NCI-H1048 (cell line): Measurements from ENCODE around the gene VANGL2.
"Not testable (repeated sequence)": the region's sequence is repeated elsewhere in the genome, so short reads cannot be mapped to it uniquely, and the experiment has no call there.

ENCODE experiments used
- DNase-seq: peaks from one replicate; lab custom pipeline; 2025; lab: John Stamatoyannopoulos, UW

VANGL2 gene

DNA sequence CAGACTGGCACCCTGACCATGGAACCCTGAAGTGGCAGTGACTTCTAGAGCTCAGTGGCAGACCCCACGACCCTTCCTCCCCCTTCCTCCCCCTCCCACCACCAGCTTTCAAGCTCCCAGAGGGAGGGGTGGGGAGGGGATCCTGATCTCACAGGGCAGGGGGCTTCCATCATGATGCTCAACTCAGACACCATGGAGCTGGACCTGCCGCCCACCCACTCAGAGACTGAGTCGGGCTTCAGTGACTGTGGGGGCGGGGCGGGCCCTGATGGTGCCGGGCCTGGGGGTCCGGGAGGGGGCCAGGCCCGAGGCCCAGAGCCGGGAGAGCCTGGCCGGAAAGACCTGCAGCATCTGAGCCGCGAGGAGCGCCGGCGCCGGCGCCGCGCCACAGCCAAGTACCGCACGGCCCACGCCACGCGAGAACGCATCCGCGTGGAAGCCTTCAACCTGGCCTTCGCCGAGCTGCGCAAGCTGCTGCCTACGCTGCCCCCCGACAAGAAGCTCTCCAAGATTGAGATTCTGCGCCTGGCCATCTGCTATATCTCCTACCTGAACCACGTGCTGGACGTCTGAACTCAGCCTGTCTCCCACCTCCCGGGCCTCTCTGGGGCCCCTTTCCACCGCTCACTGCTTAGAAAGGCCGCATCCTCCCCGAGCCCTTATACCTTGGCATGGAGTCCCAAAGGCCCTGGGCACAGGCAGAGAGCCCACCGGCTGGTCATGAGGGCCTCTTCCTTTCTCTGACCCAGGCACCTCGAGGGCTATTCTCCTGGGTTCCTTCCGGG lies 29.6 kb upstream of the VANGL2 start:
- no peak for DNase-seq

DNA sequence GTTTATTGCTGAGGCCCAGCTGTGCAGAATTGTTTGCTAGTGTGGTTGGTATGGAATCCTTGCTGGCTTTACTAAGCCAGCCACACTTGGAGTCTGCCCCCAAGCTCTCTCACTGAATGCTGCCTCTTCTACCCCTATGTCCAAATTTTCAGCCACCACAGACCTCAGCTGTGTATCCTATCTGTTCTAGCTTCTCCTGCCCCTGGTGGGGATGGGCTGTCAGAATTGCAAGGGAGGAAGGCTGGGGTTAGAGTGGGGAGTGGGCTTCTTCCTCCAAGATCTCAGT lies 29.1 kb upstream of the VANGL2 start:
- DNase-seq, result no peak

DNA sequence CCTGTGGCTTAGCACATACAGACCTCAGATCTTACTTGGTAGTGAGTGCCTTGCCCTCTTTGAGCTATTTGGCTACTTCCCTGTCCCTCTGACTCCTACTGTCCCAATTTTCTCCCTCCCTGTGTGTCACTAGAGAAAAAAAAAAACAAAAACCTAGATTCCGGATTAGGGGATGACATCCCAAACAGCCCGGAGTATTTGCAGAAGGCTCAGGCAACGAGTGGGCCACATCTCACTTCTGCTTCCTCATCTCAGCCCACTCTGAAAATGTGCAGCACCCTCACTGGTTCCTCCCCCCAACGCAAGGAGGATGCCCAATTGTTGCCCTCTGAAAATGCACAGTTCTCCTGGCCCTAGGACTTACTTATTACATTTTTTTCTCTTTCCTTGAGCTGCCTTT lies 28.6 kb upstream of the VANGL2 start:
- no peak for DNase-seq

DNA sequence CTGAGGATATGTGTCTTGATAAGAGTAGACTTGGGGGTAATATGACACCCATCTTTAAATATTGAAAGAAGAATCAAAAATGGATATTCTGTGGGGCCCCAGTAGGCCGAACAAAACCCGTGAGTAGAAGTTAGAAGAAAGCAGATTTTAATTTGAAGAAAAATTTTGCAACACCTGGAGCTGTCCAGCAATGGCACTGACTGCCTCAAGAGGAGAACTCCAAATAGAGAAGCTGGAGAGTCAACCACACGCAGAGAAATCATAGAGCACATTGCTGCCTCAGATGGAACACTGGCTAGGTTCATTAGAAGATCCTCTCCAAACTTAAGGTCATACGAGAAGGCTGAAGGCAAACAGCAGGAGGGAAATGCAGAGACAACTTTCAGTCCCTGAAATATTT lies 26.7 kb upstream of the VANGL2 start:
- no peak for DNase-seq

DNA sequence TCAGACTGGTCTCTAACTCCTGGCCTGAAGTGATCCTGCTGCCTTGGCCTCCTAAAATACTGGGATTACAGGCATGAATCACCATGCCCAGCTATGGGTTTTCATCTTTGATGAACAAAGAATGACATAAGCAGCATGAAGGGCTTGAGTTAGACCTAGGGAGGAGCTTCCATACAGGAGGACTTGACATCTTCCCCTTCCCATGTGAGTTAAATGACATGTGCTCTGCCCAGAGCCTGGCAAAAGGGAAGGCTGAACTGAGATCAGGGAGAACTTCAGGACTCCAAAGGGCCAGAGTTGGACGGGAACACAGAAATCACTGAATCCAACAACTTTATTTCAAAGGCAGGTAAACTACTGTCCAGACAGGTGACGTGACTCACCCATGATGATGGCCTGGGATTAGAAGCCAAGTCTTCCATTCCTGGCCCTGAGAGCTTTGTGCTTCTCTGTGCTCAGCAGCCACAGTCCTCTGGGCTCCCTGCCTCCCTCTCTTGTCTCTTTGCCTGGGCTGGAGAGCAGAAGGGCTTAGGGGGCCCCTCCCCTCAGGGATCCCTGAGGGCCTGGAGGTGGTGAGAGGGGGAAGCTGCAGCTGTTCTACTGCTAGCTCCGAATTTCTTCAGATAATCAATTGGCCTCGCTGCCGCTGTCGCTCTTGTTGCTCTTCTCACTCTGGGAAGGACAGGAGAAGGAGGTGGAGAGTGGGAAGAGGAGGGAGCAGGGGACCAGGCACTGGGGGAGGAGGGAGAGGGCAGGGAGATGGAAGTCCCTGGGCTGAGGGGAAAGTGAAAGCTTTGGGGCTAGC lies 25.9 kb upstream of the VANGL2 start:
- DNase-seq, result no peak

DNA sequence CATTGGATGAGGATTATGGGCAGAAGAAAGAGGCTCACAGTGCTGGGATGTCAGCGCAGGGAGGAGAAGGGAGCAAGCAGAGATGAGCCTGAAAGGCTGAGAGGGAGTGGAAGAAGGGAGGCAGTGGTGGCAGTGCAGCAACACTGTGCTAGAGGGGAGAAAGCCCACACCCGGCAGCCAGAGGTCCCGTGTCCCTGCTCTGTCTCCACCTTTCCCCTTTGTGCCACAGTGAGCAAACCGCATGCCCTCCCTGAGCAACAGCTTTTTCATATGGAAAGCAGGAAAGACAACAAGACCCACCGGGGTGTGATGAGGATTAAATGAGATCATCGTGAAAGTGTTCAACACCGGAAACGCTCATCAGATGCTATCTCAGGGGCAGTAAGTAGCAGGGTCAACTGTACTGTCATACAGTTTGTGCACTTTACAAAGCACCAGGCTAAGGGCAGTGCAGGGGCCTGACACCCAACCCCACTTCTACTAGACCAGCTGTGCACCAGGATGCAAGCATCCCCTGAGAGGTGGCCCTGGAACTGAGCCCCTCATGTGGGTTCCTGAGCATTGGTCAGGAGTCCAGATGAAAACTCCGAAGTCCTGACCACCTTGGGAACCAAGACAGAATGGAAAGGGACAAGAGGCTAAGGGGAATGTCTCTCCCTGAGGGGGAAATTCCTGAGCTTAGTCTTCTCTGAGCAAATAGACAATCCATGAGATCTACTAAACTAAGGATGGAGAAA lies 24.4 kb upstream of the VANGL2 start:
- no peak for DNase-seq

DNA sequence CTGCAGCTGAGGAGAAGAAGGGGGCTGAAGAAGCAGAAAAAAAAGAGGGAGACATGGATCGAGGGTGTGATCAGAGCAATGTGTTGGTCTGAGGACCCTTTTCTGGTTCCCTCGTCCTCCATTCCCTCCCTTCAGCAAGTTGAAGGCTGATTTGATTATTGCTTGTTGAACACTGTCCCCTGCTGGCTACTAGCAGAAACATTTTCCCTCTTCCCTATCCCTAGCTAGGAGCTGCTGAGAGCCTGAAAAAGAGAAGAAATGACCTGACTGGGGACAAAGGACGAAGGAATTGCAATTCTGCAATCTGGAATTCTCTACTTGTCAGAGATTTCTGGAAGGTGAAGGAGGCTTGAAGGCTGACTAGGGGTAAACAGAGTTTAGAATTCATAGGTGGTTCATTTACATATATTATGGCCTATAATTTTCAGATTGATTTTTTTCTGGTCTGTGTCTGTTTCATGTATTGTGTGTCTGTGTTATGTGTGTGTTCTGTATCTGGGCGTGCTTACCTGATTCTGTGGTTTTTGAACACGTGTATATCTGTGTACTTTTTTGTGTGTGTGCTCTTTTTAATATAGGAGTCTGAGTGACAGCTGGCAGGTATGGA lies 23.7 kb upstream of the VANGL2 start:
- peak; percentile 40 for DNase-seq

DNA sequence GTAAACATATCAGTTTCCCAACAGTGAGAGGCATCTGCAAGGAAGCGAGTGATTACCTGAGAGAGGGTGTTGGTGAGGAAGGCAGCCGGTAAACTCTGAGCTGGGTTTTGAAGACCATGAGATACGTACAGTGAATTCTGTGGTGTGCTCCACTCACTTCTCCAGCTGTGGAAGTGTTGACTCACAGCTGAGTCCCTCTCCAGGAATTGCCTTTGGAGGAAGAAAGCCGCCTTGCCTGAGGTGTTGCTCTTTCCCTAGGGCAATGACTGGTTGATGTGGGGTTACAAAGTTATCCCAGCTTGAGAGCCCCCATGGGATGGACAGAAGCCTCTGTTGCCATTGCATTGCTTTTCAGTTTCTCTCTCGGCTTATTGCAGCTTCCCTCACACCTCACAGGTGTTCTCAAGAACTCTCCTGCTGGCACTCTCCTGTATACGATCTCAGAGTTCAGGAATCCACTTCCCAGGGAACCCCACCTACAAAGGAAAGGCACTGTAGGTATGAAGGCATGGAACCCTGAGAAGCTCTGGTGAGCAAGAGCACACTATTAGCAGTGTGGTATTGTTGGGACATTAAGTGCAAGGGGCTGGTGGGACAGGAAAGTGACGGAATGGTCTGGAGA lies 22.7 kb upstream of the VANGL2 start:
- no peak for DNase-seq

DNA sequence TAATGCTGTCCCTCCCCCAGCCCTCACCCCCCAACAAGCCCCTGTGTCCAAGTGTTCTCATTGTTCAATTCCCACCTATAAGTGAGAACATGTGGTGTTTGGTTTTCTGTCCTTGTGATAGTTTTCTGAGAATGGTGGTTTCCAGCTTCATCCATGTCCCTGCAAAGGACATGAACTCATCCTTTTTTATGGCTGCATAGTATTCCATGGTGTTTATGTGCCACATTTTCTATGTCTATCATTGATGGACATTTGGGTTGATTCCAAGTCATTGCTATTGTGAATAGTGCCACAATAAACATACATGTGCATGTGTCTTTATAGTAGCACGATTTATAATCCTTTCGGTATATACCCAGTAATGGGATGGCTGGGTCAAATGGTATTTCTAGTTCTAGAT lies 15.6 kb upstream of the VANGL2 start:
- DNase-seq, result not testable (repeated sequence)

DNA sequence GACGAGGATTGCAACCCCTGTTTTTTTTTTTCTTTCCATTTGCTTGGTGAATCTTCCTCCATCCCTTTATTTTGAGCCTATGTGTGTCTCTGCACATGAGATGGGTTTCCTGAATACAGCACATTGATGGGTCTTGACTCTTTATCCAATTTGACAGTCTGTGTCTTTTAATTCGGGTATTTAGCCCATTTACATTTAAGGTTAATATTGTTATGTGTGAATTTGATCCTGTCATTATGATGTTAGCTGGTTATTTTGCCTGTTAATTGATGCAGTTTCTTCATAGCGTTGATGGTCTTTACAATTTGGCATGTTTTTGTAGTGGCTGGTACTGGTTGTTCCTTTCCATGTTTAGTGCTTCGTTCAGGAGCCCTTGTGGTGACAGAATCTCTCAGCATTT lies 12.0 kb upstream of the VANGL2 start:
- DNase-seq, result not testable (repeated sequence)

DNA sequence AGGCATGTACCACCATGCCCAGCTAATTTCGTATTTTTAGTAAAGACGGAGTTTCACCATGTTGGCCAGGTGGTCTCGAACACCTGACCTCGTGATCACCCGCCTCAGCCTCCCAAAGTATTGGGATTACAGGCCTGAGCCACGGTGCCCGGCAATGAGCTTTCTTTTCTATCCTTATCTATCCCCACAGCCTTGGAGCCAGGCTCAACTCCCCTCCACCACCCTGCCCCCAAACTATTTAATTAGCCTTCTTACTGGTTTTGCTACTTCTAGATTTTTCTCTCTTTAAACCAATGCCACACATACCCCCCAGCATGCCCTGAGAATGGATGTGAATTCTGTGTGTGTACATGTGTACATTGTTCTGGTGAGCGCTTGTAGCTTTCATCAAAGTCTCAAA lies 5.7 kb upstream of the VANGL2 start:
- no peak for DNase-seq

DNA sequence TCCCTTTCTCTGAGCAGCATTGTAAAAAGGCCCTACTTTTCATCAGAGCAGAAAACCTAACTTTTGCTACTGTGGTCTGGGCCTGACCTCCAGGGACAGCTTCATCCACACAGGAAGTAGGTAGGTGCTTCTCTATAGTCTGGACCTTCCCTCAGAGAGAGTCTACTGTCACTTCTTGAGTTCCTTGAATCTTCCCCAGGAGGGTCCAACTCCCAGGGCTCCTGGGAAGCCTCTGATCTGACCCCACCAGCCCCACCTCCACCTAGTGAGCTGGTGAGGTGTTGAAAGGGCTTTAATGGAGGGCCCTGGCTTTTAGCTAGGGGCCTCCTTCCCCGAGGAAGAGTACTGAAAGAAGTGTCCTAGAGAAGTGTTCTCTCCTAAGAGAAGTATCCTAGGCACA lies 2.7 kb upstream of the VANGL2 start:
- DNase-seq, result no peak

DNA sequence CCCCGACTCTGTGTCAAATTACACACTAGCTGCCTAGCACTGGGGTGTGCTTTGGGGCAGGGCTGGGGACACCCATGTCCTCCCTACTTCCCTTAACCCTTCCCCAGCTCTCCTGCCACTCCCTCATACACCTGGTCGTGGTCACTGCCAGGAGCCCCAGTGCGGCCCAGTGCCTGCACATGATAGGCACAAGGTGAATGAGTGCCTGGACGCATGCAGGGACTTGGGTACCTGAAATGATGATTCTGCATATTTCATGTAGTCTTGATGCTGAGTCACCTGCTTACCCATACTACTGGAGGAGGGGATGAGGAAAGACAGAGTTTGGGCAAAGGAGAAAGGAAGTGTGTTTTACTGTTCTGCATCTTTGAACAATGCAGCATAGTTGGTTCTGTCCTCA lies 1.5 kb upstream of the VANGL2 start:
- no peak for DNase-seq

DNA sequence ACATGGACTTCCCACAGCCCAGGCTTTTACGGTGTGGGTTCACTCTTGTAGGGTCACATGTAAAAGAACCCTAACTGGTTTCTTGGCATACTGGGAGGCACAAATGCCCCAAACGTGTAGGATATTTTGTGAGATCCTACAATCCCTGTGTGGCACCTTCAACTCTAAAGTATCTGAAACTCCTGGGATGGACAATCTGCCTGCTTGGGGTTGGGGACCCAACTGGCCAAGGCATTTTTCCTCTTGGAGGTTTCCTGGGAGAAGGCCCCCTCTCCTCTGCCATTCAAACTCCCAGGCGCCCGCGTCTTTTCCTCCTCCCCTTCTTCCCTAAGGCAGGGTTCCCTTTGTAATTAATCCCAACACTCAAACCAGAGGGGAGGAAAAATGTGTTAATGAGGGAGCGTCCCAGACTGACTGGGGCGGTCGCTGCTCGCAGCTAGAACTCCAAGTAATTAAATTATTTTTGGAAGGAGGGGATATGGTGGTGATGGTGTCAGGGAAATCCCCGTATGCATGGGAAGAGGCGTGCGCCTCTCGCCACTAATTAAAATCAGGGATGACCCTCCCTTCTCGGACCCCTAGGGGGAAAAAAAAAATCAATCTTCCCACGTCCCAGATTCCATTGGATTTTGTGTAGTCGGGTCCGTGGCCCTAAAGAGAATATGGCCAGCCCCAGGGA lies 681 bp upstream of the VANGL2 start:
- no peak for DNase-seq

DNA sequence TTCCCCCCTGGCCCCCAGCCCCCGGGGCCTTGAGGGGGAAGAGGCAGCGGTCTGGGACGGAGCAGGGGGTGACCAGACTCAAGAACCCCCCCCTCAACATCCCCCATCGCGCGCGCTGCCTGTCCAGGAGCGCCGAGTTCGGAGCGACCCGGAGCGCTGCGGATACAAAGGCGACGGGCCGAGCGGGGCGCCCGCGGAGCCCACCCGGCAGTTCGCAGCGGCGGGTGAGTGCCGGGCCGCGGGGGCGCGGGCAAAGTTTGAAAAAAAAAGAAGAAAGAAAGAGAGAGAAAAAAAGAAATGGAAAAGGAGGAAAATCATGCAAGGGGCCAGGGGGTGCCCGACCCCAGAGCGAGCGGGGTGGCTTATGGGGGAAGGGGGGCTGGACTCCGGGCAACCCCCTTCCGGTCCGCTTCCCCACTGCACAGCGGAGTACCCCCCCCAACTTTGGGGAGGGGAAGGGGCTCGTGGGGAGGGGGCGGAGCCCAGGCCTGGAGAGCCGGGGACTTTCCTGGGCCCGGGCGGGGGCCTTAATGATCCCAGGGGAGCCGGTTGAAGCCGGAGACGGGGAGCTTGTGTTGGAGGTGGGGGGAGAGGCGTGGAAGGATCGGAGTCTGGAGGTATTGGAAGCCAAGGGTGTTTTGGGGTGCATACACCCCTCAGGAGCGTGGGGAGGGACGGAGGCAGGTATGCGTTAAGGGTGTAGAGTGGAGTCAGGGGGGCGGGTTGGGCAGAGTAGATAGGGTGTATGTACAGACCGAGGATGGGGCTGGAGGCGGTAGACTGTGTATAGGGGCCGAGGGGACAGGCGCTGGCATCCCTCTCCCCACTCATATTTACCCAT lies 502 bp downstream of the VANGL2 start:
- no peak for DNase-seq

DNA sequence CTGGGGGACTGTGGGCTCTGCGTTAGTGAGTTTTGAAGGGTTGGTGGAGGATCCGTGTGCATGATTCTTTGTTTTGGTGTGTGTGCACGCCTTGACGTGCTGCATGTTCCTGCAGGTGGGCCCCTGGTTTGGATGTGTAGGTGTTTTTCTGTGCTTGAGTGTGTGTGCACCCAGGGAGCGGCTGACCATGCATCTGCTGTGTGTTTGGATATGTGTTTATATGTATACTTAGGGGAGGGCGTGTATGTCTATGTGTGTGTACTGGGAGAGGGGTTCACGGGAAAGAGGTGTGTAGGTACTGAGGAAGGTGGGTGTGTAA lies 1.1 kb downstream of the VANGL2 start:
- DNase-seq, result no peak

DNA sequence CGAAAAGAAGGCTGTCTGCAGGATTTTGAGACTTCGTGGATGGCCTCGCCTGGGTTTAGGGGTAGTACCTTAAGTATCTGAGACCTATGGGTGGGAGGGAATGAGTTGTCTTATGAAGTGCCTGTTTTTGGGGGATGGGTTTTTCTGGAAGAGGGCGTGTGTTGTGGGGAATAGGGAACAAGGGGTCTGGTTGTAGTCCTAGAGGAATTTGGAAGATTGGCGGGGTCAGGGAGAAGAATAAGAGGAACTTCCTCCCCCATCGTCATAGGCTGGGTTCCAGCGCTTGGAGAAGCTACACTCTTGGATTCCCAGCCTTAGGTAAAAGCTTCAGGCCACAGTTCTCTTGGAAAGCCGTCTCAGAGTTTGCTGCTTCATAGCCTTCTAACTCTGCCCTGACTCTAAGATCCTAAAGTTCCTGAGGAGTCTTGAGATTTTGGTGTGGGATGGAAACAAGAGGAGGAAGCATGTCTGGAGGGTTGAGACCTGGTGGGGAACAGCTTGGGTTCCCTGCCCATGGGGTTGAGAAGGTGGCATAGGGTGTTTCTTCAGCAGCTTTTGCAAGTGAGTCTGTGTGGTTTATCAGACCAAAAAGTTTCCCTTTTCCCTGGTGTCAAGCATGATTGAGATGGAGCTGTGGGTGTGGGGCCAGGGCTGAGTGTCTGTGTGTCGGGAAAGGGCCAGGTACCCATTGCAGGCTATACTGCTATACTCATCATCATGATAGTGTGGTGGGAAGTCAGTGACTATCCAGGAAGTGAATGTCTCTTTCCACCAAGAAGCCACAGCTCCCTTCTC lies 1.8 kb downstream of the VANGL2 start:
- no peak for DNase-seq

DNA sequence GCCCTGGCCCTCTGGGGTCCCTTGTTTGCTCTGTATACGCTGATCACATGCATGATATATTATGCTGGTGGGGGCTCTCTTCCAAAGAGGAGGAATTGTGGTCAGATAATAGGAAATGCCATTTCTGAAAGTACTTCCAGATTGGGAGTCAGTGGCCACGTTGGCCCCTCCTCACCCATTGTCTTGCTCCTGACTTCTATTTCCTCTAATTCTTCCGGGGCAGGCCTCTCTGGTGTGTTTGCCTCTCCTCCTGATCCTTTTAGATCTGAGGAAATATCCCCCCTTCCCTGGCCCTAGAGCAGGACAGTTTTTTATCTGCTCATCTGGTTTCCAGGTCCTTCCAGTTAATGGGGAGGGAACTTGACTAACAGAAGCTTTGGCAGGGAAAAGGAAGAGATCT lies 2.9 kb downstream of the VANGL2 start:
- no peak for DNase-seq

DNA sequence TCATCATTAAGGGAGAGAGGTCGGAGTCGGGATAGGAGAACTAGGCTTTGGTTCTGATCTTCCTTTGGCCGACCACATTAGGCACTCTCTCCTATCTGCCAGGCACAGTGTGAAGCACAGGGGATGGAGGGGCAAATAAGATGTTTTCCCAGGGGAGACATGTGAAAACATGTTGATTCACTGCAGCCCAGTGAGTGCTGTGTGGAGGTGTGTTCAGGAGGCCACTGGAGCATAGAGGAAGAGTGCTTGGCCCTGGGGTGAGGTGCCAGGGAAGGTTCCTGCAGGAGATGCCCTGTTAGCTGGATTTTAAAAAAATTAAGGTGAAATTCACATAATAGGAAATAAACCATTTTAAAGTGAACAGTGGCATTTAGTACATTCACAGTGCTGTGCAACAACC lies 3.7 kb downstream of the VANGL2 start:
- DNase-seq, result no peak

DNA sequence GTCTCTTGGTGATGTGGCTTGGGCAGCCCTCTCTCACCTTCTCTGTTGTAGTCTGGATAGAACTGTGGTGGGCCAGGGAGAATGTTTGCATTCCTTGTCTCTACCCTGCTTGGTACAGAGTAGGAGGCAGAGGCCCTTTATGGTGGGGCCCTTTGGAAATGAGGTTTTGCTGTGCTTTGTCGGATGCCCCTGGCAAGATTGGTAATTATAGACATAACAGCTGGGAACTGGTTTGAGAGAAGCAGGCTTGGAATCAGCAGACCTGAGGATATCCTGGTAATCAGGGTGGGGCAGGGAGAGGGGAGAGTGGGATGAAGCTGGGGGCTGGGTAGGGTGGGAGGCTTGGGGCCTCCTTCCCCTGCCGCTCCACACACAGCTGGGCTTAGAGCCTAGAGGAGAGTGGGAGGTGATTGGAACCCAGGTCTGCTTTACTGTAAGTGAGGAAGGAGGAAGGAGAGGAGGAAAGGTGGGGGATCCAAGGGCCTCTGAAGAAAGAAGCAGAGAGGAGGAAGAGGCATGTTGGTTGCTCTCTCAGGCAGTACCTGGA lies 5.0 kb downstream of the VANGL2 start:
- no peak for DNase-seq
